Bronchial epithelial cell (primary cell): ENCODE results near the gene LAMTOR4. TPM values are rescaled to one million over a fixed set of nuclear protein-coding genes. Genes with fewer than 3 reads are reported as not detected.
A peak's percentile ranks its signal among the peaks of the same experiment; 100 is the strongest.

ENCODE experiments used
- DNase-seq: peaks from one replicate; pipeline ENCODE4 v3.0.0-alpha.2; 2010; ENCODE audit warnings: low read depth
- FAIRE-seq: peaks from 2 replicates; lab custom pipeline; 2011; peaks lifted over from hg19 to GRCh38; lab: Jason Lieb, UNC
- H3K27me3 ChIP-seq: 2 replicates; pipeline ENCODE4 v1.5.1; 2011; ENCODE audit warnings: low read length; ENCODE audit not compliant: control insufficient read depth, insufficient read depth
- H3K36me3 ChIP-seq: 2 replicates; pipeline ENCODE4 v1.5.1; 2011; ENCODE audit warnings: low read length; ENCODE audit not compliant: control insufficient read depth, insufficient read depth
- H3K4me3 ChIP-seq: 2 replicates; pipeline ENCODE4 v1.5.1; 2011; ENCODE audit warnings: mild to moderate bottlenecking, low read depth, low read length, control low read depth
- CTCF ChIP-seq: IDR thresholded peaks from 2 replicates; pipeline ENCODE4 v1.5.1; 2011; ENCODE audit warnings: mild to moderate bottlenecking, moderate library complexity, low read length, control low read depth, inconsistent platforms; ENCODE audit not compliant: insufficient read depth, severe bottlenecking
- total RNA-seq: library from RNA; depleted of rRNA; stranded (reverse); fragments of >200 nt; gene quantifications from 2 replicates; pipeline ENCODE4 v1.2.1, GENCODE V29; 2014

LAMTOR4 gene
- total RNA-seq, 1 donor from 2014 or later, result 82.7 TPM

GRCh38 chr7:100163871-100164270, 15.2 kb downstream of the LAMTOR4 start:
- no peak for DNase-seq
- Histone ChIP-seq H3K36me3 (no peaks in the 10 kb centered on the region), H3K4me3 (no peak overlapping the region), H3K27me3 (no peaks in the 10 kb centered on the region)
- TF ChIP-seq CTCF, result no peak
- no peak for FAIRE-seq

- no peak overlapping the region for H3K4me3 ChIP-seq
- FAIRE-seq, result no peak
These were observed 17.7 kb downstream of the LAMTOR4 start for GRCh38 chr7:100166317-100166940.

GRCh38 chr7:100166970-100167911, 18.5 kb downstream of the LAMTOR4 start:
- DNase-seq, result no peak
- H3K4me3 ChIP-seq, result no peak overlapping the region
- TF ChIP-seq CTCF, result no peak
- no peaks in the 10 kb centered on the region for H3K36me3 ChIP-seq
- H3K27me3 ChIP-seq, result peaks cover 6% of the 10 kb centered on the region
- FAIRE-seq, result no peak

More at GRCh38 chr7:100166317-100166940, 17.7 kb downstream of the LAMTOR4 start:
- no peak for TF ChIP-seq CTCF
- no peak for DNase-seq
- peaks cover 6% of the 10 kb centered on the region for H3K27me3 ChIP-seq
- no peaks in the 10 kb centered on the region for H3K36me3 ChIP-seq

GRCh38 chr7:100167912-100168323, 19.2 kb downstream of the LAMTOR4 start:
- Histone ChIP-seq H3K36me3 (no peaks in the 10 kb centered on the region), H3K4me3 (peak overlapping the region; percentile 29), H3K27me3 (peaks cover 6% of the 10 kb centered on the region)
- DNase-seq (no peak), FAIRE-seq (no peak)
- no peak for TF ChIP-seq CTCF

- FAIRE-seq (no peak), DNase-seq (no peak)
- peaks cover 6% of the 10 kb centered on the region for H3K27me3 ChIP-seq
- H3K4me3 ChIP-seq, result no peak overlapping the region
- TF ChIP-seq CTCF, result no peak
- H3K36me3 ChIP-seq, result no peaks in the 10 kb centered on the region
These were observed 20.6 kb downstream of the LAMTOR4 start for GRCh38 chr7:100169147-100169850.
